Measurements from ENCODE around the gene CLEC10A.
"Not testable (repeated sequence)": the region's sequence is repeated elsewhere in the genome, so short reads cannot be mapped to it uniquely, and the experiment has no call there.

The CLEC10A gene

DNA sequence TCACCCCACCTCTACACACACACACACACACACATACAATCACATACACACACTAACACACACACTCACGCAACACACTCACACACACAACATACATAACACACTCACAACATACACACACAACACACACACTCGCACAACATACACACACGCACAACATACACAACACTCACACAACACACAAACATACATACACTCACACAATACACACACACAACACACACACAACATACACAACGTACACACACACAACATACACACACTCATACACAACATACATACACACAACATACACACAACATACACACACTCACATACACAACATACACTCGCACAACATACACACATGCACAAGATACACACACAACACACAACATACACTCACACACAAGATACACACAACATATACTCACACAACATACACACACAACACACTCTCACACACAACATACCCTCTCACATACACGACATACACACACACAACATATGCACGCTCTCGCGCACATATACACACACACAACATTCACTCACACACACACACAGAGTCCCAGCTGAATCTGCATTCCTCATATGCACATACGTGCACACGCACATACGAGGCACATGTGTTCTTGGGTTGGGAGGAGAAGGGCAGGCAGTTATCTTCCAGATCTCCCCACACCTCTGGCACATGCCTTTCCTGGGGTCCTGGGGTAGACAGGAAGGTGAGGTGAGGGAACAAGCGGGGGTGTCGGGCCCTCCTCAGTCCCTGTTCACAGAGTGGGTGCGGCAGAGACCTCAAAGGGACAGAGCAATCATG, 33.4 kb upstream of the CLEC10A start:
- CTCF ChIA-PET, result interaction anchor here (2.7 kb wide), 1 partner anchor 23 kb away, joined by 9 read pairs; no protein-coding TSS in a partner anchor
- no peak overlapping the region for H3K4me3 Mint-ChIP-seq
- H3K36me3 Mint-ChIP-seq, result no peaks in the 10 kb centered on the region
- H3K9me3 Mint-ChIP-seq, result no peaks in the 10 kb centered on the region
- H3K4me1 Mint-ChIP-seq, result peaks cover 7% of the 10 kb centered on the region
- peaks cover 14% of the 10 kb centered on the region for H3K27me3 Mint-ChIP-seq
- DNase-seq, result no peak
- no peak overlapping the region for H3K27ac Mint-ChIP-seq

GRCh38 chr17:7112510-7113108, 32.6 kb upstream of the CLEC10A start:
- CTCF ChIA-PET, result no interaction called here
- Mint-ChIP-seq H3K4me1 (peaks cover 7% of the 10 kb centered on the region), H3K36me3 (no peaks in the 10 kb centered on the region), H3K4me3 (no peak overlapping the region), H3K9me3 (no peaks in the 10 kb centered on the region), H3K27me3 (peaks cover 13% of the 10 kb centered on the region), H3K27ac (no peak overlapping the region)
- DNase-seq, result no peak

DNA sequence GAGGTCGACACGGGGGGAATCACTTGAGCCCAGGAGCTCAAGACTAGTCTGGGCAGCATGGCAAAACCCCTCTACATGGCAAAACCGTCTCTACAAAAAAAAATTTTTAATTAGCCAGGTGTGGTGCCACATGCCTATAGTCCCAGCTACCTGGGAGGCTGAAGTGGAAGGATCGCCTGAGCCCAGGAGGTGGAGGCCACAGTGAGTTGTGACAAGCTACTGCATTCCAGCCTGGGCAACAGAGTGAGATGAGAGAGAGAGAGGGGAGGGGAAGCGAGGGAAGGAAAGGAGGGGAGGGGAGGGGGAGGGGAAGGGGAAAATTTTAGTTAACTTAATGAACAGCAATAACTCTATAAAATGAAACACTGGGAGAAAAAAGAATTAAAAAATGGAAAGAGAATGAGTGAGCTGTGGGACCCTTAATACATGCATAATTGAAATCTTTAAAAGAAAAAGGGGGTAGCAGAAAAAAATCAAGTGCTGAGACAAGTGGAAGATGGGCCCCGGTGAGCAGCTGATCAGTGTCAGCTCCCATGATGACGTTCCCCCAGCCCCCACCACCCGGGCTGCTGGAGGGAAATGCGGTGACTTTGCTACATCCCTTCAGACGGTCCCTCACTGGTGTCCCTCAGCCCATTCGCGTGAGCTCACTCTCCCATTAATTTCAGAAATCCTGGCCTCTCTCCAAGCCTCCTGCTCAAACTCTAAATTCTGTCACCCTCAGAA, 31.9 kb upstream of the CLEC10A start:
- DNase-seq, result no peak
- H3K4me3 Mint-ChIP-seq, result no peak overlapping the region
- H3K4me1 Mint-ChIP-seq, result peaks cover 7% of the 10 kb centered on the region
- H3K9me3 Mint-ChIP-seq, result no peaks in the 10 kb centered on the region
- H3K27me3 Mint-ChIP-seq, result peaks cover 9% of the 10 kb centered on the region
- CTCF ChIA-PET, result no interaction called here
- no peak overlapping the region for H3K27ac Mint-ChIP-seq
- no peaks in the 10 kb centered on the region for H3K36me3 Mint-ChIP-seq

DNA sequence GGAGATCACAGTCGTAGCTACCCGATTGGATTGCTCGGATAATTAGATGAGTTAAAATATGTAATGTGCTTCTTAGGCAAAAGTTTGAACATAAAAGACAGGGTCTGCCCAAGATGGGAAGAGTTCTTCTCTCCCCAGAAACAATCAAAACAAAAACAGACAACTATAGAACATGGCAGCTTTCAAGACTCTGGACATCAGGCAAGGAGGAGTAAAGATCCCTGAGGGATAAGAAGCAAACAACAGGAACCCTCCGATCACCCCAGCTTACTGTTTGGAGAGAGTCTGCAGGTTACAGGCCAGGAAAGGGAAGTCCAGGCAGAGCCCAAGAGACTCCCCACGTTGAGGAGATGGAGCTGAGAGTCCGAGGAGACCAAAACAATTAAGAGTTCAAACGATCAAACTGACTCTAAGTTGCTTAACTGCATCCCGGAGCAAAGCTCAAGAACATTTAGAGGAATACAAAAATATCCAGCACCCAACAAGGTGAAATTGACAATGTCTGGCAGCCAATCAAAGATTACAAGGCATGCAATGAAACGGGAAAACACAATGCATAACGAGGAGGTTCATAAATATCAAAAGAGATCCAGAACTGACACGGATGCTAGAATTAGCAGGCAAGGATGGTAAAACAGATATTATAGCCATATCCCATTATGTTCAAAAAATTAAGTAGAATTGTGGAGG, 30.7 kb upstream of the CLEC10A start:
- H3K36me3 Mint-ChIP-seq, result no peaks in the 10 kb centered on the region
- no peak for DNase-seq
- peaks cover 7% of the 10 kb centered on the region for H3K4me1 Mint-ChIP-seq
- CTCF ChIA-PET, result interaction anchor here (0.7 kb wide), 1 partner anchor 28 kb away, joined by 5 read pairs; no protein-coding TSS in a partner anchor
- no peak overlapping the region for H3K4me3 Mint-ChIP-seq
- H3K27me3 Mint-ChIP-seq, result peaks cover 9% of the 10 kb centered on the region
- H3K9me3 Mint-ChIP-seq, result no peaks in the 10 kb centered on the region
- H3K27ac Mint-ChIP-seq, result no peak overlapping the region

GRCh38 chr17:7109461-7110322, 29.6 kb upstream of the CLEC10A start:
- H3K36me3 Mint-ChIP-seq, result no peaks in the 10 kb centered on the region
- no peaks in the 10 kb centered on the region for H3K9me3 Mint-ChIP-seq
- H3K4me3 Mint-ChIP-seq, result no peak overlapping the region
- no peak overlapping the region for H3K27ac Mint-ChIP-seq
- peaks cover 3% of the 10 kb centered on the region for H3K27me3 Mint-ChIP-seq
- CTCF ChIA-PET, result interaction anchor here (0.6 kb wide), 1 partner anchor 49 kb away, joined by 3 read pairs; no protein-coding TSS in a partner anchor
- H3K4me1 Mint-ChIP-seq, result peaks cover 7% of the 10 kb centered on the region
- DNase-seq, result no peak

- no peak for DNase-seq
- H3K27me3 Mint-ChIP-seq, result peaks cover 3% of the 10 kb centered on the region
- H3K36me3 Mint-ChIP-seq, result no peaks in the 10 kb centered on the region
- CTCF ChIA-PET, result no interaction called here
- peaks cover 7% of the 10 kb centered on the region for H3K4me1 Mint-ChIP-seq
- no peak overlapping the region for H3K4me3 Mint-ChIP-seq
- no peak overlapping the region for H3K27ac Mint-ChIP-seq
- no peaks in the 10 kb centered on the region for H3K9me3 Mint-ChIP-seq
These were observed 28.9 kb upstream of the CLEC10A start for GRCh38 chr17:7108981-7109380.

DNA sequence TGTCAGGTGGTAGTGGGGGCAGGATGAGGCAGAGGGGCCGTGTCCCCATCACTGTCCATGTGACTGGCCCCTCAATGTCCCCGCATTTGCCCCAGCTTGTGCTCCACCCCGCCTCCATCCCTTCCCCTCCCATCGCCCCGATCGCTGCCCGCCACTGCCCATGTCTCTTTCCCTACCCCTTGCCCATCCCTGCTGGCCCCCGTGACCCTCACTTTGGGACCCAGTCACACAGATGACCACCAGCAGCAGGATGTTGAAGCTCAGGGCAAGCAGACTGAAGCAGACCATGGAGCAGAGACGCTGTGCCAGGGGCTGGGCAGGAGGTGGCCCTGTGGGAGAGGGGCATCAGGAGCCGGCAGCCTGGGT, 28.5 kb upstream of the CLEC10A start:
- H3K4me1 Mint-ChIP-seq, result peaks cover 7% of the 10 kb centered on the region
- H3K27me3 Mint-ChIP-seq, result peaks cover 3% of the 10 kb centered on the region
- H3K4me3 Mint-ChIP-seq, result no peak overlapping the region
- no peak for DNase-seq
- H3K27ac Mint-ChIP-seq, result no peak overlapping the region
- no peaks in the 10 kb centered on the region for H3K36me3 Mint-ChIP-seq
- CTCF ChIA-PET, result no interaction called here
- H3K9me3 Mint-ChIP-seq, result no peaks in the 10 kb centered on the region

- H3K4me1 Mint-ChIP-seq, result peaks cover 7% of the 10 kb centered on the region
- CTCF ChIA-PET, result no interaction called here
These were observed 27.9 kb upstream of the CLEC10A start for GRCh38 chr17:7107795-7108559.

DNA sequence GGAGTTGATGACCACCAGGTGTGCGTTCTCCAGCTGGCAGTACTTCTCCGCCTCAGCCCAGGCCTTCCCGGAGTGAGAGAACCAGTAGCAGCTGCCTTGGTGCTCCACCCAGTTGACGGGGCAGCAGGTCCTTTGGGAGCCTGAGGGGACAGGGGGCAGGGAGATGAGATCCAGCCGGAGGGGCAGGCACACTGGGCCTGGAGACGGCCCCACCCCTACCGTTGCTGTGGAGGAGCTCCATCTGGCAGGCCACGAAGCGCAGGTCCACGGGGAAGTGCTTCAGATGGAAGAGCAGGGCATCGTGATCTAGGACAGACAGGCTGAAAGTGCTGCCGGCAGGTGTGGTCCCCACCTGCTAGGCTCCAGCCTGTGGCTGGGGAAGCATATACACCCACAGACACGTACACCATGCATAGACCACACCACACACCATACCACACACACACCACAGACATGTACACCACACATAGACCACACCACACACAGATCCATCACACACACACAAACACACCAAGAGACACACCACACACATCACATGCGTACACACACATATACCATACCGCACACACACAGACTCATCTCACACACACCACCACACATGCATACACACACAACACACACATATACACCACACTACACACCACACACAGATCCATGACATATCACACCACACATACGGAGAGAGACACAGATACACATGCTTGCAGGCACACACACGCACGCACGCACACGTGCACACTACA, 27.1 kb upstream of the CLEC10A start:
- Mint-ChIP-seq H3K4me1 (peaks cover 7% of the 10 kb centered on the region), H3K27me3 (peaks cover 7% of the 10 kb centered on the region), H3K27ac (no peak overlapping the region), H3K4me3 (no peak overlapping the region), H3K36me3 (no peaks in the 10 kb centered on the region), H3K9me3 (no peaks in the 10 kb centered on the region)
- DNase-seq, result no peak
- CTCF ChIA-PET, result no interaction called here

More at GRCh38 chr17:7107795-7108559, 27.9 kb upstream of the CLEC10A start:
- DNase-seq, result no peak
- no peaks in the 10 kb centered on the region for H3K36me3 Mint-ChIP-seq
- no peak overlapping the region for H3K4me3 Mint-ChIP-seq
- peaks cover 3% of the 10 kb centered on the region for H3K27me3 Mint-ChIP-seq
- H3K9me3 Mint-ChIP-seq, result no peaks in the 10 kb centered on the region
- H3K27ac Mint-ChIP-seq, result no peak overlapping the region

DNA sequence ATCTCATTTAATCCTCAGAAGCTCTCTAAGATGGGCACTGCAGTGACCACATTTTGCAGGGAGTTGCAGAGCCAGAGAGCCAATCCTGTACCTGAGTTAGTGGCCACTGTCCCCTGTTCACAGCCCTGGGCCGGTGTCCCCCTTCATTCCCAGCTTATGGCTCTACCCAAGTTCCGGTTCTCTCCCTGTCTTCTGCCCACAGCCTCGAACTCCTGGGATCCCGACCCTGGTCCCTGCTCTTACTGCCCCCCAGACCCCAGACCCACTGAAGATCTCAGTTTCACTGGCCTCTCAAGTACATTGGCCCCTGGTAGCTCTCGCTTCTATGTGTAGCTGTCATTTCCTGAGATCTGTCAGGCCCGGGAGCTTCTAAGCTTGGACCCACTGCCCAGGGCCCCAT, 22.4 kb upstream of the CLEC10A start:
- Mint-ChIP-seq H3K27me3 (peaks cover 14% of the 10 kb centered on the region), H3K36me3 (no peaks in the 10 kb centered on the region), H3K27ac (no peak overlapping the region), H3K9me3 (no peaks in the 10 kb centered on the region), H3K4me3 (no peak overlapping the region), H3K4me1 (no peaks in the 10 kb centered on the region)
- CTCF ChIA-PET, result no interaction called here
- no peak for DNase-seq

- Mint-ChIP-seq H3K36me3 (no peaks in the 10 kb centered on the region), H3K9me3 (no peaks in the 10 kb centered on the region), H3K4me3 (no peak overlapping the region), H3K27ac (no peak overlapping the region), H3K4me1 (no peaks in the 10 kb centered on the region), H3K27me3 (peaks cover 14% of the 10 kb centered on the region)
- CTCF ChIA-PET, result no interaction called here
- DNase-seq, result no peak
These were observed 21.5 kb upstream of the CLEC10A start for GRCh38 chr17:7101531-7101930.

GRCh38 chr17:7100641-7101379, 20.8 kb upstream of the CLEC10A start:
- H3K27me3 Mint-ChIP-seq, result peaks cover 14% of the 10 kb centered on the region
- H3K4me1 Mint-ChIP-seq, CTCF ChIA-PET, H3K36me3 Mint-ChIP-seq, H3K4me3 Mint-ChIP-seq, H3K27ac Mint-ChIP-seq, H3K9me3 Mint-ChIP-seq, DNase-seq: not testable (repeated sequence)
